Testis (tissue), 3 donors: Measurements from ENCODE around the gene PDK3. TPM values are rescaled to one million over a fixed set of nuclear protein-coding genes. Genes with fewer than 3 reads are reported as not detected.

ENCODE experiments used
- DNase-seq: peaks from one replicate; pipeline ENCODE4 v3.0.0-alpha.2; 2019
- H3K27ac ChIP-seq, 2 donors: fragments of 200-600 bp; sonication (generic); one replicate each; pipeline ENCODE4 v1.5.1; 2019
- H3K27me3 ChIP-seq: fragments of 200-600 bp; sonication (generic); one replicate; pipeline ENCODE4 v1.5.1; 2019
- H3K36me3 ChIP-seq: fragments of 200-600 bp; sonication (generic); one replicate; pipeline ENCODE4 v1.5.1; 2017; ENCODE audit warnings: low read depth; ENCODE audit errors: missing control alignments
- H3K4me1 ChIP-seq: fragments of 200-600 bp; sonication (generic); one replicate; pipeline ENCODE4 v1.5.1; 2019
- H3K4me3 ChIP-seq, 2 donors: fragments of 200-600 bp; sonication (generic); one replicate each; pipeline ENCODE4 v1.5.1; 2017 to 2019
- H3K9me3 ChIP-seq: fragments of 200-600 bp; sonication (generic); one replicate; pipeline ENCODE4 v1.5.1; 2017
- CTCF ChIP-seq, 3 experiments: fragments of 450-650 bp in 2 of 3; fragments of 200-600 bp in 1 of 3; sonication (generic) in 1 of 3; IDR thresholded peaks; one replicate each; pipeline ENCODE4 v1.5.1; 2016 to 2019; ENCODE audit warnings: antibody characterized with exemption in 3 of 3, mild to moderate bottlenecking in 2 of 3, moderate library complexity in 1 of 3
- POLR2A ChIP-seq: fragments of 450-650 bp; IDR thresholded peaks from one replicate; pipeline ENCODE4 v1.6.1; 2017; ENCODE audit warnings: antibody characterized with exemption, mild to moderate bottlenecking, moderate library complexity
- WGBS, 2 donors: methylation state at CpG; one replicate each; pipeline ENCODE4 v1.1.5; 2018; 5-methylcytosine and 5-hydroxymethylcytosine counted together
- intact Hi-C: fragments of 100-400 bp; cut with DNase I; formaldehyde crosslinking; loops from one replicate; pipeline ENCODE4 v1.15.1; 2023; ENCODE audit warnings: low total_unique reads
- polyA plus RNA-seq: library from polyadenylated mRNA; stranded (reverse); fragments of 350-450 nt; fragmentation: Illumina TruSeq; extraction: RNeasy Lipid Tissue Mini Kit (QIAGEN cat#74804); gene quantifications from one replicate; pipeline ENCODE4 v1.2.3, GENCODE V29; 2014; ENCODE audit warnings: low read depth, low replicate concordance; ENCODE audit not compliant: insufficient read depth
- total RNA-seq, 2 donors: library from RNA; depleted of rRNA; stranded (reverse); fragments of >200 nt; gene quantifications; one replicate each; pipeline ENCODE4 v1.2.3, GENCODE V29; 2016

The PDK3 gene
- total and polyA plus RNA-seq, 3 donors from 2014 or later, result 28.1 to 74.8 (median 71.1) TPM

GRCh38 chrX:24513416-24513815 is 48.3 kb downstream of the PDK3 start:
- Histone ChIP-seq H3K27me3 (no peaks in the 10 kb centered on the region), H3K4me3 (no peak overlapping the region), H3K27ac (no peak overlapping the region), H3K9me3 (no peaks in the 10 kb centered on the region), H3K4me1 (no peaks in the 10 kb centered on the region), H3K36me3 (no peaks in the 10 kb centered on the region)
- no peak for TF ChIP-seq POLR2A
- TF ChIP-seq CTCF (IDR thresholded peaks at IDR 0.05), result no peak
- 73 to 75% methylated on average over 4 to 5 of the region's 5 CpGs for WGBS, 2 donors
- DNase-seq, result no peak
- intact Hi-C loops, result no loop called here

GRCh38 chrX:24515447-24515846 is 50.4 kb downstream of the PDK3 start:
- peak; percentile 36 for DNase-seq
- Histone ChIP-seq H3K36me3 (no peaks in the 10 kb centered on the region), H3K4me1 (no peaks in the 10 kb centered on the region), H3K27me3 (no peaks in the 10 kb centered on the region), H3K9me3 (no peaks in the 10 kb centered on the region), H3K4me3 (no peak overlapping the region), H3K27ac (no peak overlapping the region)
- 35 to 44% methylated on average over 4 of the region's 4 CpGs for WGBS, 2 donors
- TF ChIP-seq POLR2A (no peak), CTCF (IDR thresholded peaks at IDR 0.05) (peak in 1 of 3 experiments; percentile 14)
- intact Hi-C loops, result no loop called here

GRCh38 chrX:24520472-24520871 is 55.4 kb downstream of the PDK3 start:
- H3K4me3 ChIP-seq, result no peak overlapping the region
- intact Hi-C loops, result no loop called here
- H3K27ac ChIP-seq, result no peak overlapping the region
- H3K36me3 ChIP-seq, result no peaks in the 10 kb centered on the region
- DNase-seq, result no peak
- H3K4me1 ChIP-seq, result no peaks in the 10 kb centered on the region
- no peaks in the 10 kb centered on the region for H3K27me3 ChIP-seq
- no peak for TF ChIP-seq POLR2A
- TF ChIP-seq CTCF (IDR thresholded peaks at IDR 0.05), result no peak
- no peaks in the 10 kb centered on the region for H3K9me3 ChIP-seq
- 89 to 97% methylated on average over 2 of the region's 2 CpGs for WGBS, 2 donors

GRCh38 chrX:24525455-24525854 is 60.4 kb downstream of the PDK3 start:
- H3K27me3 ChIP-seq, result no peaks in the 10 kb centered on the region
- H3K36me3 ChIP-seq, result no peaks in the 10 kb centered on the region
- no peak for DNase-seq
- TF ChIP-seq CTCF (IDR thresholded peaks at IDR 0.05), result no peak
- no peak for TF ChIP-seq POLR2A
- WGBS, 2 donors, result 63 to 75% methylated on average over 2 of the region's 2 CpGs
- no peak overlapping the region for H3K4me3 ChIP-seq
- H3K9me3 ChIP-seq, result no peaks in the 10 kb centered on the region
- H3K27ac ChIP-seq, result no peak overlapping the region
- intact Hi-C loops, result no loop called here
- H3K4me1 ChIP-seq, result no peaks in the 10 kb centered on the region

GRCh38 chrX:24526616-24527015 is 61.5 kb downstream of the PDK3 start:
- H3K27me3 ChIP-seq, result no peaks in the 10 kb centered on the region
- 89 to 100% methylated on average over 2 of the region's 2 CpGs for WGBS, 2 donors
- intact Hi-C loops, result no loop called here

More at GRCh38 chrX:24526616-24527015, 61.5 kb downstream of the PDK3 start:
- Histone ChIP-seq H3K4me1 (no peaks in the 10 kb centered on the region), H3K27ac (no peak overlapping the region), H3K36me3 (no peaks in the 10 kb centered on the region), H3K4me3 (no peak overlapping the region), H3K9me3 (no peaks in the 10 kb centered on the region)
- DNase-seq, result no peak
- TF ChIP-seq POLR2A (no peak), CTCF (IDR thresholded peaks at IDR 0.05) (no peak)
